GM23338 (cell line): ENCODE measurements around the gene C6orf52. TPM values are rescaled to one million over a fixed set of nuclear protein-coding genes. Genes with fewer than 3 reads are reported as not detected.
"Not testable (repeated sequence)": the region's sequence is repeated elsewhere in the genome, so short reads cannot be mapped to it uniquely, and the experiment has no call there.

Experiments
- ATAC-seq: fragments of 200-7000 bp; cut with Tn5 transposase; 3 replicates; pipeline ENCODE4 v1.9.1; 2020
- DNase-seq: peaks from one replicate; pipeline ENCODE4 v3.0.0-alpha.2; 2015; ENCODE audit warnings: low spot score
- H2AFZ ChIP-seq: fragments of 200-600 bp; sonication (generic); 2 replicates; pipeline ENCODE4 v1.8.0; 2016; ENCODE audit warnings: antibody characterized with exemption, mild to moderate bottlenecking, moderate library complexity
- H3F3A ChIP-seq: fragments of 200-600 bp; sonication (generic); replicated peaks from 2 replicates; pipeline ENCODE4 v1.8.0; 2017; ENCODE audit warnings: antibody characterized with exemption, mixed run types, low read depth
- H3K27ac ChIP-seq: fragments of 200-600 bp; sonication (generic); 2 replicates; pipeline ENCODE4 v1.6.1; 2016; ENCODE audit warnings: low read depth
- H3K27me3 ChIP-seq: fragments of 200-600 bp; sonication (generic); 2 replicates; pipeline ENCODE4 v1.8.0; 2016; ENCODE audit warnings: mild to moderate bottlenecking, mixed run types, moderate library complexity; ENCODE audit not compliant: insufficient read depth
- H3K36me3 ChIP-seq: fragments of 200-600 bp; sonication (generic); 2 replicates; pipeline ENCODE4 v1.8.0; 2016; ENCODE audit warnings: mild to moderate bottlenecking; ENCODE audit not compliant: insufficient read depth
- H3K4me1 ChIP-seq: fragments of 200-600 bp; sonication (generic); 2 replicates; pipeline ENCODE4 v1.8.0; 2016; ENCODE audit warnings: mild to moderate bottlenecking, moderate library complexity; ENCODE audit not compliant: insufficient read depth
- H3K4me2 ChIP-seq: fragments of 200-600 bp; sonication (generic); 2 replicates; pipeline ENCODE4 v1.7.1; 2017; ENCODE audit warnings: mixed run types
- H3K4me3 ChIP-seq: fragments of 200-600 bp; sonication (generic); 2 replicates; pipeline ENCODE4 v1.6.1; 2016; ENCODE audit warnings: mixed run types
- H3K79me2 ChIP-seq: fragments of 200-600 bp; sonication (generic); replicated peaks from 2 replicates; pipeline ENCODE4 v1.8.0; 2017; ENCODE audit warnings: mild to moderate bottlenecking; ENCODE audit not compliant: insufficient read depth
- H3K9me2 ChIP-seq: fragments of 200-600 bp; sonication (generic); 2 replicates; pipeline ENCODE4 v1.8.0; 2017; ENCODE audit not compliant: insufficient read depth
- H4K20me1 ChIP-seq: fragments of 200-600 bp; sonication (generic); replicated peaks from 2 replicates; pipeline ENCODE4 v1.8.0; 2017; ENCODE audit warnings: mild to moderate bottlenecking; ENCODE audit not compliant: insufficient read depth
- H3K27ac Mint-ChIP-seq: 2 replicates; pipeline ENCODE4 v1.8.0; 2020; ENCODE audit warnings: inconsistent platforms, mild to moderate bottlenecking, moderate library complexity, mixed read lengths
- H3K27me3 Mint-ChIP-seq: 3 replicates; pipeline ENCODE4 v1.8.0; 2022; ENCODE audit warnings: low read depth, mild to moderate bottlenecking, moderate library complexity, mixed read lengths, inconsistent platforms; ENCODE audit not compliant: insufficient read depth, poor library complexity
- H3K36me3 Mint-ChIP-seq: 3 replicates; pipeline ENCODE4 v1.8.0; 2021; ENCODE audit warnings: low read depth, mild to moderate bottlenecking, inconsistent platforms, moderate library complexity, mixed read lengths
- H3K4me1 Mint-ChIP-seq: 3 replicates; pipeline ENCODE4 v1.8.0; 2020; ENCODE audit warnings: mild to moderate bottlenecking, inconsistent platforms, mixed read lengths
- H3K4me3 Mint-ChIP-seq: 3 replicates; pipeline ENCODE4 v1.8.0; 2021; ENCODE audit warnings: moderate library complexity, mild to moderate bottlenecking, inconsistent platforms, mixed read lengths
- H3K9me3 Mint-ChIP-seq: 3 replicates; pipeline ENCODE4 v1.8.0; 2020; ENCODE audit warnings: moderate library complexity, mild to moderate bottlenecking, inconsistent platforms, mixed read lengths
- JUNB ChIP-seq: IDR thresholded peaks from one replicate; pipeline ENCODE4 v1.6.1; 2016; ENCODE audit warnings: antibody characterized with exemption; ENCODE audit not compliant: unreplicated experiment
- ZNF114 ChIP-seq: fragments of 250-450 bp; sonication (Bioruptor Pico); IDR thresholded peaks from 2 replicates; pipeline ENCODE4 v1.5.0; 2020; ENCODE audit warnings: mild to moderate bottlenecking, moderate library complexity
- ZNF331 ChIP-seq: fragments of 250-450 bp; sonication (Bioruptor Pico); IDR thresholded peaks from 2 replicates; pipeline ENCODE4 v1.5.0; 2020; ENCODE audit warnings: low read depth, mild to moderate bottlenecking, moderate library complexity
- ZNF462 ChIP-seq: fragments of 250-450 bp; sonication (Bioruptor Pico); IDR thresholded peaks from 2 replicates; pipeline ENCODE4 v1.5.0; 2020; ENCODE audit warnings: mild to moderate bottlenecking, moderate library complexity
- polyA plus RNA-seq: library from polyadenylated mRNA; unstranded; fragments of >200 nt; fragmentation: Nextera tagmentation; extraction: Ambion mirVana; gene quantifications from 2 replicates; pipeline ENCODE4 v1.2.1, GENCODE V29; 2016
- total RNA-seq: library from RNA; depleted of rRNA; stranded (reverse); fragments of >200 nt; shearing (Covaris generic); gene quantifications from 2 replicates; pipeline ENCODE4 v1.2.3, GENCODE V29; 2014

Gene C6orf52
- total and polyA plus RNA-seq, 2 experiments from 2014 or later: 4.4 TPM; not detected in 1

- TF ChIP-seq ZNF462: no peak
Measured at GRCh38 chr6:10742251-10742650, 47.8 kb upstream of the C6orf52 start (continued).

DNA sequence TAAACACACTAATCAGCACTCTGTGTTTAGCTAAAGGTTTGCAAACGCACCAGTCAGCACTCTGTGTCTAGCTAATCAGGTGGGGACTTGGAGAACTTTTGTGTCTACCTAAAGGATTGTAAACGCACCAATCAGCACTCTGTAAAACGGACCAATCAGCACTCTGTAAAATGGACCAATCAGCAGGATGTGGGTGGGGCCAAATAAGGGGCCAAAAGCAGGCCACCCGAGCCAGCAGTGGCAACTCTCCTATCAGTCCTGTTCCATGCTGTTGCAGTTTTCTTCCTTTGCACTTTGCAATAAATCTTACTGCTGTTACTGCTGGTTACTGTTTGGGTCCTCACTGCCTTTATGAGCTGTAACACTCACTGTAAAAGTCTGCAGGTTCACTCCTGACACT, 47.2 kb upstream of the C6orf52 start:
- DNase-seq, H3K4me3 ChIP-seq, H3K27ac Mint-ChIP-seq, H3K9me2 ChIP-seq, H3K9me3 Mint-ChIP-seq, H3K79me2 ChIP-seq, H3K36me3 ChIP-seq, H3K4me2 ChIP-seq, H3K27me3 Mint-ChIP-seq, H3K27me3 ChIP-seq, H2AFZ ChIP-seq, H4K20me1 ChIP-seq, ATAC-seq, H3F3A ChIP-seq, H3K4me3 Mint-ChIP-seq, H3K27ac ChIP-seq: not testable (repeated sequence)
- H3K4me1 Mint-ChIP-seq: peaks cover 14% of the 10 kb centered on the region
- peaks cover 17% of the 10 kb centered on the region for H3K36me3 Mint-ChIP-seq
- H3K4me1 ChIP-seq: peaks cover 22% of the 10 kb centered on the region; the same call in 1 of the 2 replicates

GRCh38 chr6:10740061-10740460, 45.6 kb upstream of the C6orf52 start:
- no peaks in the 10 kb centered on the region for H3K36me3 ChIP-seq
- H3K4me2 ChIP-seq: no peak overlapping the region
- no peak overlapping the region for H3K4me3 ChIP-seq
- H3K27ac Mint-ChIP-seq: no peak overlapping the region
- H3K79me2 ChIP-seq: no peaks in the 10 kb centered on the region; the same call in 1 of the 2 replicates
- peaks cover 10% of the 10 kb centered on the region for H3K27me3 Mint-ChIP-seq
- no peaks in the 10 kb centered on the region for H3K9me2 ChIP-seq
- H3K4me1 Mint-ChIP-seq: peaks cover 8% of the 10 kb centered on the region
- no peak overlapping the region for H2AFZ ChIP-seq
- H4K20me1 ChIP-seq: no peaks in the 10 kb centered on the region
- peaks cover 3% of the 10 kb centered on the region; the same call in 1 of the 2 replicates for H3F3A ChIP-seq
- ATAC-seq (no peak), DNase-seq (no peak)
- no peak overlapping the region for H3K4me3 Mint-ChIP-seq
- peaks cover 14% of the 10 kb centered on the region; the same call in 1 of the 2 replicates for H3K4me1 ChIP-seq
- no peak overlapping the region for H3K27ac ChIP-seq
- peaks cover 17% of the 10 kb centered on the region for H3K36me3 Mint-ChIP-seq
- no peaks in the 10 kb centered on the region for H3K9me3 Mint-ChIP-seq
- no peaks in the 10 kb centered on the region for H3K27me3 ChIP-seq
- no peak for TF ChIP-seq ZNF331
- no peak for TF ChIP-seq JUNB
- no peak for TF ChIP-seq ZNF462
- no peak for TF ChIP-seq ZNF114
